Skin of body (tissue), 2 donors: ENCODE measurements around the gene CYTH1. TPM values are rescaled to one million over a fixed set of nuclear protein-coding genes. Genes with fewer than 3 reads are reported as not detected.

ENCODE experiments used
- DNase-seq: peaks from one replicate; lab custom pipeline; 2025; lab: John Stamatoyannopoulos, UW
- total RNA-seq: library from RNA; depleted of rRNA; stranded (reverse); fragments of >200 nt; gene quantifications from one replicate; pipeline ENCODE4 v1.2.3, GENCODE V29; 2014

CYTH1 gene
- total RNA-seq, 1 donor from 2014 or later = 32.6 TPM

DNA sequence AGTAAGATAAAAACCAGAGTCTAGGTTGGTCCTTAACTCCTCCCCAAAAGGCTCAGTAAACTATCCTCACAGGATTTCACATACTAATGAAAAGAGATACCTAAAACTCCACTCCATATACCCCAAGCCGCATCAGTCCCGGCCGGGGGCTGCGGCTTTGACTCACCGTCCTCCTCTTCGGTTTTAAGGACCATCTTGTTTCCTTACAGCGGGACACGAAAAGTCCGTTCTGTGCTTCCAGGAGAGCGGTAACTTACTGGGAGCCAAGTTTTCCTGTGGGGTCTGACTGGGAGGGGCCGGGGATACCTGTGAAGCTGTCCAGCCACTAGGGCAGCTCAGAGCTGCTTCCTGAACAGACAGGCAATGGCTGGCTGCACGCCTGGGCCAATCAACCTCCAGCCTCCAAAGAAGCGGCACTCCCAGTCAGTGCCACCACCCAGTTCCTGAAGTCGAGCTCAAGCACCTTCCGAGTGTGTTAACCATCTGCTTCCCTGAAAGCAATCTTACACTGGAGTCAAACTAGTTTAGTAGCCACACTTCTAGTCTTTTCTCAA lies 45.5 kb downstream of the CYTH1 start:
- no peak for DNase-seq

- DNase-seq = no peak
Observed at GRCh38 chr17:78735832-78736525, 46.1 kb downstream of the CYTH1 start.

GRCh38 chr17:78734793-78735641 lies 47.1 kb downstream of the CYTH1 start:
- DNase-seq = no peak

- no peak for DNase-seq
Observed at GRCh38 chr17:78732354-78732753, 49.7 kb downstream of the CYTH1 start.

GRCh38 chr17:78731904-78732303 lies 50.2 kb downstream of the CYTH1 start:
- no peak for DNase-seq

GRCh38 chr17:78729641-78730040 lies 52.4 kb downstream of the CYTH1 start:
- DNase-seq = no peak

- DNase-seq = no peak
Observed at GRCh38 chr17:78728495-78728894, 53.6 kb downstream of the CYTH1 start.

DNA sequence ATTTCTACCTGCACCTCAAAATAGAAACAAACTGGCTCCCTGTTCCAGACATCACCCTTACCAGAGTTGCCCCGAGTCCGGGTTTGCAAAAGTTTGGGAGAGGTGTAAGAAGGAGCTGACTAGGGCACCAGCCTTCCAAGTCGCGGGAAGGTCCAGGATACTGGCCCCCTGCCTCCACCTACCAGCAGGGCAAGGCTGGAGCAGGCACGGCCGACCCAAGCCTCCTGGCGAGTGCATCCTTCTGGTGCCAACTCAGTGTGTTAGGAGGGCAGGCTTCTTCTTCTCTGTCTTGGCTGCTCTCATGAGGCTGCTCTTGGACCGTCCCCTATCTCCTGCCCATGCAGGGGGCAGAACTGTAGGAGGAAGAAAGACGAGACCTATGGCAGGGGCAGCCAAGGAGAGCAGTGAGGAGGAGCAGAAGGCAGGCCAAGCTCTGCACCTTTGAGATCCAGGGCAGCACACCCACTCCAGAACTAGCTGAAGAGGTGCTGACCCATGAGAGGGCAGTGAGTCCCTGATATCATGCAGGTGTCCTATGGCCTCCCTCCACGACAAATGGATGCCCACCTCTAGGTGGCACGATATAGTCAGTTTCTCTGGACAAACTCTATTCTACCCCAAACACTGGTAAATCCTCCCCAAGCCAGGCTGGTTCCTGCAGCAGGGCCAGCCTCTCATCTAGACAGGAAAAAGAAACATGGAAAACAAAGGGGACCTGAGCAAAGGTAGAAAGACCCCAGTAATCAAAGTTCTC lies 54.4 kb downstream of the CYTH1 start:
- no peak for DNase-seq

DNA sequence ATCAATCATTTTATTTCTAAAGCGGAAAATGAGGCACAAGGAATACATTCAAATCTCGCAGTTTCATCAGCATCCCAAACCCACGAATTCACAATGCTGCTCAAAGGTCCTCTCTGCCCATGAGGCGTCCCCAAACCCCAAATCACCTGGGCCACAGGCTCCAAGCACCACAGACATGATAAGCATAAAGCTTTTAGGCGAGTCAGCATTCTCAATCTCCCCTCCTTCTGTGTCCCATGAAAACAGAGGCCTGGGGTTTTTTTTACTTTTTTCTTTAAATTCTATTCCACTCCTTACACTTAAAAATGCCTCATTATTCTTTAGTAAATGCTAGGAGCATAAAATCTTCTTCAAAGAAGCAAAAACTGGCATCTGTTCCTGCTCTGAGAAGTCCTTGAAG lies 55.0 kb downstream of the CYTH1 start:
- no peak for DNase-seq

GRCh38 chr17:78726513-78726912 lies 55.6 kb downstream of the CYTH1 start:
- DNase-seq = no peak

GRCh38 chr17:78725448-78726021 lies 56.5 kb downstream of the CYTH1 start:
- no peak for DNase-seq

GRCh38 chr17:78724999-78725398 lies 57.1 kb downstream of the CYTH1 start:
- DNase-seq = no peak

GRCh38 chr17:78724544-78724943 lies 57.5 kb downstream of the CYTH1 start:
- DNase-seq = no peak

- DNase-seq = no peak
Observed at GRCh38 chr17:78723957-78724356, 58.1 kb downstream of the CYTH1 start.

DNA sequence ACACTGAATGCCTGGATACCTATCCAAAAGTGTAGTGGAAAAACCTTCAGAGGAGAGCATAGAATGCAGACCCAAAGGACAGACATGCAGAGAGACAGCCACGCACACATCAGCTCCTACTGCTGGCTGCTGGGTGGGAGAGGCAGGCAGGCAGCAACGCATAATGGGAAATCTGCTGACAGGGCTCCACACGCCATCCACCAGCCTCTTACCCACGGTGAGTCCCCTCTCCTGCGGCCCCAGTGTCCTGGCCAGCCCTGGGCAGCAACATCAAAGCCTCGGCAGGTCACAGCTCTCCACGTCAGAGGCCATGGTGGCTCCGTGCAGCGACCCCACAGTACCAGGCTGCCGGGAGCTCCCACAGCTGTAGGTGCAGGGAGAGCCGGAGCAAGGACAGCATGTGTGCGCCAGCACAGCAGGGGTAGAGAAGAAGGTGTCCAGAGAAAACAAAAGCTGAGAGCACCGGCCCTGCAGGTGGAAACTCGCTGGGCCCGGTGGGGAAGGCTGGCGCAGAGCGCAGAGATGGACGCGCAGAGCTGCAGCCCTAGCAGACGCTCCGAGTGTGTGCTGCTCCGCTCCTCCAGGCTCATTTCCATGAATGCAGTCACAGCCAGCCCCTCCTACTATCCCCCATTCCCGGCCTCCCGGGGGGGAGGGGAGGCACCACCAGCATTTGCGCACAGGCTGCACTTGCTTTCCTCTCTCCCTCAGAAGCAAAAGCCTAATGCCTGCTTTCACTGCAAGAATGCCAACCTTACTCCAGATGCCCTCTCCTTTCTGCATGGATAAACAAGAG lies 58.9 kb downstream of the CYTH1 start:
- peak; percentile 71 for DNase-seq

GRCh38 chr17:78722246-78722761 lies 59.8 kb downstream of the CYTH1 start:
- DNase-seq = no peak

- no peak for DNase-seq
Observed at GRCh38 chr17:78719630-78720298, 62.3 kb downstream of the CYTH1 start.

DNA sequence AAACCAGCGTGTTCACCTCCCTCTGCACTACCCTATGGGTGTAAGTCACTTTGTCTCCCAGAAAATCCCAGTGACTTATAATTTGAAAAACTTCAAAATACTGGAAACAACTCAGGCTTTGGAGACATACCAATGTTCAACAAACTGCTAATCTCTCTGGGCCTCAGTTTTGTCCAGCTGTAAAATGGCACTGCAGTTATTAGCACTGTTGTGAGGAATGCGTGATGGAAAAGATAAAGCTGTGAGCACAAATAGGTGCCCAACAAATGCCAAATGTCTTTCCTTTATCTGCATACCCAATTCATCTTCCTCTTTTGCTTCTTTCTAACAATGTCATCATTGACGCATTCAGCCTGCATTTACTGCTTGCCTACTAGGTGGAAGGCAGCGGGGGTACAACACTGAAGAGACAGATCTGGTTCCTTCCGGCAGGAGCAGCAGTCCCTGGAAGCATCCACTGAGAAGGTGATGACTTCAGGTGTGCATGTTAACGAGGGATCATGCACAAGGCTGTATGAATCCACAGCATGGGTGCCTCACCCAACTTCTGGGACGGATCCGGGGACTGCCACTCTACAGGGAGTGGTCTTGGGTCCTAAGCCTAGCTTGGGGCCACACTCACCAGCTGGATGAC lies 63.4 kb downstream of the CYTH1 start:
- DNase-seq = no peak

- no peak for DNase-seq
Observed at GRCh38 chr17:78717431-78717980, 64.6 kb downstream of the CYTH1 start.
